GM04503 (cell line): ENCODE data around the gene MYO1E.

Source experiments
- DNase-seq: peaks from one replicate; pipeline ENCODE4 v3.0.0-alpha.2; 2012; ENCODE audit warnings: low read depth

MYO1E gene

DNA sequence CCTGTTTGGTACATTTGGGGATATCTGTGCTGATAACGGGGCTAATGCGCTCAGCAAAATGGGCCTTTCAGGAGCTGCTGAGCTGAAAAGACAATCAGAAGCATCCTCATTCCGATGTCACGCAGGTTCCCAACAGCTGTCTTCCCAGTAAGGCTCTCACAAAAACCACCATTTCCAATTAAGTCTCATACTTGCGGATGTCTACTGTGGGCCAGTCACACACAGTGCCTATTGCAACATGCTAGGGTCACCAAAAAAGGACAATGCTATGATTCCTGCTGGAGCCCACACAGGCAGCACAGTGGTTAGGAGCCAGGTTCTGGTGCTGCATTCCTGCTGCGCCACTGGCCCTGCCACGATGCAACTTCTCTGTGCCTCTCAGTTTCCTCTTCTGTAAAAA, 182.4 kb downstream of the MYO1E start:
- DNase-seq, result no peak

DNA sequence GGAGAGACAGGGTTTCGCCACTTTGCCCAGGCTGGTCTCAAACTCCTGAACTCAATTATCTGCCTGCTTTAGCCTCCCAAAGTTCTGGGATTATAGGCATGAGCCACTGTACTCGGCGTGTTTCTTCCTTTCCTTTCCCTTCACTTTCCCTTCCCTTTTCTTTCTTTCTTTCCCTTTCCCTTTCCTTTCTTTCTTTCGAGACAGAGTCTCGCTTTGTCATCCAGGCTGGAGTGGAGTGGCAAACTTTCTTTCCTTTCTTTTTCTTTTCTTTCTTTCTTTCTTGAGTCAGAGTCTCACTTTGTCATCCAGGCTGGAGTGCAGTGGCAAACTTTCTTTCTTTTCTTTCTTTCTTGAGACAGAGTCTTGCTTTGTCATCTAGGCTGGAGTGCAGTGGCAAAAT, 183.4 kb downstream of the MYO1E start:
- no peak for DNase-seq

DNA sequence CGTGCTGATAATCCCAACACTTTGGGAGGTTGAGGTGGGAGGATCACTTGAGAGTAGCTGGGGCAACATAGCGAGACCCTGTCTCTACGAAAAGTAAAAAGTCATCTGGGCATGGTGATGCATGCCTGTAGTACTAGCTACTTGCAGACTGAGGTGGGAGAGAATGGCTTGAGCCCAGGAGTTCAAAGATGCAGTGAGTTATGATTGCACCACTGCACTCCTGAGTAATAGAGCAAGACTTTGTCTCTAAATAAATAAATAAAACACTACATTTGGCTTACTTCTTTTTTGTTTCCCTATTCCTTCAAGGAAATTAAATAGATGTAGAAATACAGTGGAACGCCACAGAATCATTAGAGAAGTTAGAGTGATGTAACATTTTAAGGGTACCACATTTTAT, 186.2 kb downstream of the MYO1E start:
- DNase-seq, result no peak

DNA sequence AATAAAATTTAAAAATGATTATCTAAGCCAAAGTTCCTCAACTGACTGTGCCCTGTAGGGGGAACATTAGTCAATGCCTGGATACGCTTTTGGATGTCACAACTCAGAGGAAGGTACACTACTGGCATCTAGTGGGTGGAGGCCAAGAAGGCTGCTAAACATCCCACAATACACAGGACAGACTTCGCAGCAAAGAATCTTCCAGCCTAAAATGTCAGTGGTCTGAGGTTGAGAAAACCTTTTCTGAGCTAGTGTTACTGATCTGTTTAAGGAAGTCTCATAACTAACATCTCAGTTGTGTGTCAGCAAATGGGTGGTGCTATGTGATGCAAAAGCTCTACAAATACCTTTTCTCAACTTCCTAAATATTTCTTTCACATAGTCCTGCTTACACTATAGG, 186.9 kb downstream of the MYO1E start:
- no peak for DNase-seq

DNA sequence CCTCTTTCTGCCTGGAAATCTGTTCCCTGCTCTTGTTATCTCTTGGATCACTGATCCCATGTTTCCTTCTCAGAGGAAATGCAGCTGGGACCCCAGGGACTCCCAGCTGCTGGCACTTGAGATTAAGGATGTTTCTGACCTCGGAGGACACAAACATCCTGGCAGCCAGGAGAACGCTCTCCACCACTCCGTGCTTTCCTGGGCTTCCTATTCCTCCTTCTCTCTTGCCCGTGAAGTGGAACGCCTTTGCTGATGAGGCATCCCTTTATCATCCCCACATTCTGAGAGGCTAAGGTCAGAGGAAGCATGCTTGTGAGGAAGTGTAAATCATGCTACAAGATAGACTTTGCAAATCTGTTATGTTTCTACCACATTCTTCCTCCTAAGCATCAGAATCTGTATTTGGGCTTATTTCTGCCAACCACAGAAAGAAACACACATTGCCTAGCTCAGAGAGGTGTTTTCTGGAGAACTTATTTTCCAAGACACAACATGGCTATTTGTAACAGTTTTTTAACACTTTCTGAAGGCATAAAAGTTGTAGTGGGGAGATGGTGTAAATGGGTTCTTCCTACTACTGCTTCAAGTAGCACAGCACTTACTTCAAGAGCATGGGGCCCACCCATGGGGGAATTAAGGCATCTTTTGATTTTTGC, 191.6 kb downstream of the MYO1E start:
- peak; percentile 69 for DNase-seq

DNA sequence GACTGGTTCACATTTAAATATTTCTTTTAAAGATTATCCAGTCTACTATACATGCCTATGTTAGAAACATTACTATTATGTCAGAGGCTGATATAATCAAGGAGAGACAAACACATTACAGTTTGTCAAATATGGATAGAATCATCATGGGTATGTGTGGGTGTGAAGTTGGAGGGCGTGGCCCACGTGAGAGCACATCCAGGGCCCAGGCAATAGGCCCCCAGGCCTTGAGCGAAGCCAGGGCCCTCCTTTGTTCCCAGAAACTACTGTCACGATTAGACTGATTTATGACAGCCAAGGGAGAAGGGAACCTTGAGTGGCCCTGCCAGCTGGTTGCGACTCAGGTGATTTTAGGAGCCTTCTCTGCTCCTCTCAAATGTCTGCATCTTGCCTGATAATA, 193.0 kb downstream of the MYO1E start:
- DNase-seq, result no peak

DNA sequence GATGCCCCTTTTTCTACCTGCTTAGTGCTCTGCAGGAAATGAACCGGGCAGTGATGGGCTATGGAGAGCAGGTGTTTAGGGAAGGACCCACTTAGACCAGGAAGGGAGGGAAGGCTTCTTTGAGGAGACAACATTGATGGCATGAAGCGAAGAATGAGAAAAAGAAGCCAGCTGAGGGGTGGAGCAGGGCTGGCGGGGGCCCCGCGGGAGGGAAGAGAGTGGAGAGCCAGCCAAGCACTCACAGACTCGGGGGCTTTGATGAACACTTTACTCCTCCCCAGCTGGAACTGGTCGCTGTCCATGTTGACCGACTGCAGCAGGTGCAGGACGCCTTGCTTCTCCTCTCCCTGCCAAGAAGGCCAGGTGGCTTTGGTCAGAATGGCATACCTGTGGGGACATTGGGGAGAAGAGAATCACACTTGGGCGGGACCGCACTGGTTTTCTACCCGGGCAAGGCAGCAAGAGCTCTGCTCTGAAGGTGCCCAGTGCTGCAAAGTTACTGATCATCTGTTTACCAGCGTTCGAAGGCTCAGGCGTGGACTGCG, 194.4 kb downstream of the MYO1E start:
- DNase-seq, result no peak

DNA sequence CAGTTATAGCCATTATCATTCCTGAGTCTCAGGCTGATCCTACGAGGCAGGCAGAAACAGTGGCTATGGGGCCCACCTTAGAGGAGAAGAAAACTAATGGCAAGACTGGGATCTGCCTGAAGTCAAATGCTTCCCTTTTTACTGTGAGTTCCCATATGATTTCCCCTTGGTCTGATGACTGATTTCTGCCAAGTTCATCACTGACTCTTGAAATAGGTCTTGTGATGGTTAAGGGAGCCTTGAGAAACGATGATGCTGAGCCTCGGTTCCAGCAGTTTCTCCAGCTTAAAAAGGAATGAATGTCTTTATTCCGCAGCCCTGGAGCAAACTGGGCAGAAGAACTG, 195.4 kb downstream of the MYO1E start:
- DNase-seq, result no peak

DNA sequence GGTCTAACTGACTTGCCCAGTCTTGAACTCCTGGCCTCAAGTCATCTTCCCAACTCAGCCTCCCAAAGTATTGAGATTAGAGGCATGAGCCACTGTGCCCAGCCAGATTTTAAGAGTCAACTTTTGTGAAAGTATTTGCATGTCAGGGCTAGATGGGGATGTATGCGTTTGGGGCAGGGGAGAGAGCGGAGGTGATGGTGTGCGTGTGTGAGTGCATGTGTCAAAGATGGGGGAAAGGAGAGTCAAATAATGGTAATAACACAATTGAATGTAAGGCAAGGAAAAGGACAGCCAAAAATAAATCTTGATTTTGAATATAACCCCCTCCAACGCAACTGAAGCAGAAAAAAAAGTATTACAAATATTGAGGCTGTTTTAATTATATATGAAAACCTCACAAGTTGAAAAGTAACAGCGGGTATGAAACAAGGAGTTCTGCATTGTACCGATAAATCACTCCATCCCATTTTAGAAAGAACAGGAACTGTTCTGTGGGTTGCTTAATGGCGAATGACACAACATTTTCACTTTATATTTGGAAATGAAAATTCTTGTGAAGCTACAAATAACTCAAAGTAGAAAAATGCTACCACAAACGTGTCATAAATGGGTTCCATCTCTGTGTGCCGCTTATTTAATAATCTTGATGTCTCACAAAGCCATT, 195.9 kb downstream of the MYO1E start:
- DNase-seq, result no peak

DNA sequence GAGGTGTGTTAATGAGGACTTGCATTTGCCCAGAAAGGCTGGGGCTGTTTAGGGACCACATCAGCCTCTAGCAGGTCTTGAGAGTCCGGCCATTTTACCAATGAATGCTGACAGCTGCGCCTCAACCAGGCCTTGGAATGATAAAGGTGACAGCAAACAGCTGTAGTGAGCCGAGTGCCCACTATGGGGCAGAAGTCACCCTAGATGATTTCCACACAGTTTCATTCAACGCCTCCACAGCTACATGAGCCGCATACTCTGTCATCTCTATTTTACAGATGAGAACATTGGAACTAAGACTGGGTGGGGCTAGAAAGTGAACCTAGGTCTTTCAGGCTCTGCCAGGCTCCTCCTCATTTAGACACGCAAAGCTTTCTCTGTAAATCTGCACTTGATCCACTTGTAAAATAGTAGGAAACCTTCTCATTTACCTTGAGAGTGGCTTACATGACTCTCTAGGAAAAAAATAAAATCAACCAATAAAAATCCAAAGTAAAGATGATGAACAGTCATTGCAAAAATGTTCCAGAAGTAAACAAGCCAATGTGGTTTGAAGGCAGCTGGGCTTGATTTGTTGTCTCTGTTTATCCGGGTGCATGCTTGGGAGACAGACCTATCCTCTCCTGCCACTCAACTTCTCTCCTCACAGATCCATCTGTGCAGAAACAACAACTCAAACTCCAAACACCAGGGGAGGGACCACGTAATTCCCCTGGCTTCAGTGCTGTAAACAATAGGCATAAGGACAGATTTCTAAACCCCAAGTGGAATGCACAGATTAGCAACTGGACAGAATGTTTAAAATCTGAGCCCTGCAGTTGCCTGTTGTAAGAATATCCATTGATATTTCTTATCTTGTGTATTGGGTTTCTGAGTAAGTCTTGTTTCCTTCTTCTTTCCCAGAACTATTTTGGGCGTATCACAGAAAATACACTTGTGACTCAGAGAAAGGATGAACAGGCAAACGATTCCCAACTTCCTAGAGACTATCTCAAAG, 197.5 kb downstream of the MYO1E start:
- no peak for DNase-seq

DNA sequence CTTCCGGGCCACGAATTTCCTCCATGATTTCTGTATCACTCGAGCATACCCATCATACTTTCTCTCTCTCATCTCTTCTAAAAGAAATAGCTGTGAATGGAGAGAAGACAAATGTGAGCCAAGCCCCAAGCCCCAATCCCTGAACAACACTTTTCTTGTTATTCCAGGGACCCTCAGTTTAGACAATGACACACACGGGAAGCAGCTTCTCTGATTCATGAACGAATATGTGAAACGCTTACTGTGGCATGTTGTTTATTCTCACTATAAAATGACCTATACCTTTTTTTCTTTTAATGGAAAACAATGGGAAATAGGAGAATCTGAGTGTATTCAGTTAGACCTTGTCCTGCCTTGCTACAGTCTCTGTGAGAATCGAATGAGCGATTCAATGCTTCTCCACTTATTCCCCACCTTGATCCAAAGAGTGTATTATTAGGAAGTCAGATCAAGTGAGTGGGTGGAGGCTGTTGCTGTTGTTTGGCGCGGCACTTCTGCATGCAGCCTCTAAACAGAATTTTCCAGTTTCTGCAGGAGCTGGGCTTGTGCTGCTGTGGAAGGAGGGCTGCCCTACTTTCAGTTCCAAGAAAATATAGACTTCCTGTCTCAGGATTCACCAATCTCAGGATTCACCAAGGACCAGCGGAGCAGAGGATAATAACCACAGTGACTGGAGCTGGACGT, 198.4 kb downstream of the MYO1E start:
- DNase-seq, result no peak

DNA sequence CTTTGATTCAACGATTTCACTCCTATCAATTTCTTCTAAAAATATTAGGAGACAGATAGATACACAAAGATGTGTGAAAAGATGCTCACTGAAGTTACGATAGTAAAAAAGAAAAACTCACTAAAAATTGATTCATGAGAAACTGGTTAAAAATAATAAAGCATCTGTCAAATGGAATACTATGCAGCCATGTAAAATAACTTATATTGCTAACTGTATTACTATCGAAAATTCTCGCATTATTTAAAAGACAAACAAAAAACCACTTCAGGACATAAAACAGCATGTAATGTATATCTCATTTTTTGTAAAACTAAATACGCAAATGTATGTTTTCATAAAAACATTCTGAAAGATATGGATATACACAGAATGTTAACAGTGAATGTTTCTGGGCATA, 199.5 kb downstream of the MYO1E start:
- DNase-seq, result no peak

DNA sequence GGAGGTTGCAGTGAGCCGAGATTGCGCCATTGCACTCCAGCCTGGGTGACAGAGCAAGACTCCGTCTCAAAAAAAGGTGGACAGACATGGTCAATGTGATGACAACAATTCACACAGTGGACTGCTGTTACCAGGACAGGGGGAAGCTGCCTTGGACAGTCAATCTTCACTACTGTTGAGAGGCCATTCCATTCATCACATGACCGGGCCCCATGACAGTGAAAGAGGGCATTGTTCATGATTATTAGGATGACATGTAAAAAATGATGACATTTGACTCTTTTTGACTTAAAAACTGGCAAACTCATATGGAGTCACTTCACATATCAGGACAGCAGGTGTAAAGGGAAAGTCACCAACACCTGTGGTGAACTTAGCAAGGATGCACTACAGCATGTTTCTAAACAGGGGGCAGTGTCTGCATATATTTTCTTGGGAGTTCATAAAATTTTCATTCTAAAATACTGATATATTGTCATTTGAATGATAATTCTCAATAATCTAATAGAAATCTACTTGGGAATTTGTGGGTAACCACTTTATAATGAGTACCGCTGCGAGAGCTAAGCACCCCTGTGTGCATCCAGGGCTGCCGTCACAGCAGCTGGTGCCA, 200.3 kb downstream of the MYO1E start:
- no peak for DNase-seq

DNA sequence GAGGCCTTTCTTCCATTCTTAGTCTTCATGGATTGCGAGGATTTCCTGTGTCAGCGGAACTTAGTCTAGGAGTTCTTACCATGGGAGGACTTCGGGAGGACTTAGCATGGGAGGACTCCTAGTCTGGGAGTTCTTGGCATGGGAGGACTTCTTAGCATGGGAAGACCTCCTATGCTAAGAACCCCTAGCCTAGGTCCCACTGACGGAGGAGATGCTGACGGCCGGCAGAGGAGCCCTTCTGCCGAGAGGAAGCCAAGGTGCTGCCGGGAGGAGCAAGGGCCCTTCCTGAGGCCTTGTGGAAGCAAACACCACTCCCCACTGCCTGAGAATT, 201.6 kb downstream of the MYO1E start:
- DNase-seq, result no peak

DNA sequence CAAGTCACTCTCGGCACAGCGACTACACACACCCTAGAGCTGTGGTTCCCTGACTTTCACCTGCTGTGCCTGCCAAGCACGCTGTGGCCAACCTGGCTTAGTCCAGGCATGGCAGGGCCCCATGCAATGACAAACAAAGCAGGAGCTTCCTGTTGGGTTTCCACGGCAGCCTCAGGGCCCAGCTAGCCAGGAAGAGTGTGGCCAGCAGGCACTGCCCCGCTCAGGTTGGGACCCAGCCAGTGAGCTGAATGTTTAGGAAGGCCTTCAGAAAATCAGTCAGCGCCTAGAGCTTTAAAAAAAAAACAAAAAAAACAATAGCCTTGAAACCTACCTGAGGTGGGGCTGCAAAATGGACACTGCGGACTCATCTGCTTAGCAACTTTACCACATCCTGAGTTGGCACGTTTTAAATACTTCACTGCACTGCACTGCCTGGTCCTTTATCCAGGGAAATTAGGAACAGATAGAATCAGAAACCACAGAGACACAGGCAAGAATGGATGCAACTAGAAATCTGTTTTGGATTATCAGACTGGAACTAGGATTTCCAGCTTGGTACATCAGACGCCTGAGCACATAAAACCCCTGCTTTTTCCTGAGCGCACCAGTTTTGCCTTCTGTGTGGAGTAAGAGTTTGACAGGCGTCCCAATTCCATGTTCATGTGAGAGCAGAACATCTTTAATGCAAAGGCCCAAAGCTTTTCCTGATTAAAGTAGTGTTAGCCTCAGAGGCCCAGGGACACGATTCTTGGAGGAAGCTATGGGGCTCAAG, 202.2 kb downstream of the MYO1E start:
- peak; percentile 86 for DNase-seq

DNA sequence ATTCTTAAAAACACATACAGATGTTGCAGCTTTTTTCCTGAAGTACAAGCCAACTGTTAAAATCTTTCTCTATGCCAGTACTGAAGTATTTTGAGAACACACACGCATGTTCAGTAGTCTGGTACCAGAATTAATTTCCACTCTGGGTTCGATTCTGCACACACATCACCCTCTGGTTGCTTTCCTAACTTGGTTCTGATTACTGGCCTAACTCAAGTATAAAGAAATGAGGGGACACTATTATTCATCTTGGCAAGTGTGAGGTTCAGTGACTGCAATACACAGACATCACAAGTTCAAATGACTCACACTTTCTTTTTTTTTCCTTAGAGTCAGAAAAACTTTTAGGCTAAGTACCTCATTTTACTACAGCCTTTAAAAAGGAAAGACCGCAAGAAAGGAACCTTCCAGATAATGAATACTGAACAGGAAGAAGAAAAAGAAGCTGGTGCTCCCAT, 203.4 kb downstream of the MYO1E start:
- DNase-seq, result peak; percentile 73

DNA sequence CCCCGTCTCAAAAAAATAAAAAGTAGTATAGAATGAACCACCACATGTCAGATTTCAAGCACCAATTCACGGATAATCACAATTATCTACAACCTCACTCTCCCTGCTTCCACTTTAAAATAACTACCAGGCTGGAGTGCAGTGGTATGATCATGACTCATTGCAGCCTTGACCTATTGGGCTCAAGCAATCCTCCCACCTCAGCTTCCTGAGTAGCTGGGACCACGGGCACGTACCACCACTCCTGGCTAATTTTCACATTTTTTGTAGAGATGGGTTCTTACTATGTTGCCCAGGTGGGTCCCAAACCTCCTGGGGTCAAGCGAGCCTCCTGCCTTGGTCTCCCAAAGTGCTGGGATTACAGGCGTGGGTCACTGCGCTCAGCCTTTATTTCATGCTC, 204.1 kb downstream of the MYO1E start:
- DNase-seq, result no peak

DNA sequence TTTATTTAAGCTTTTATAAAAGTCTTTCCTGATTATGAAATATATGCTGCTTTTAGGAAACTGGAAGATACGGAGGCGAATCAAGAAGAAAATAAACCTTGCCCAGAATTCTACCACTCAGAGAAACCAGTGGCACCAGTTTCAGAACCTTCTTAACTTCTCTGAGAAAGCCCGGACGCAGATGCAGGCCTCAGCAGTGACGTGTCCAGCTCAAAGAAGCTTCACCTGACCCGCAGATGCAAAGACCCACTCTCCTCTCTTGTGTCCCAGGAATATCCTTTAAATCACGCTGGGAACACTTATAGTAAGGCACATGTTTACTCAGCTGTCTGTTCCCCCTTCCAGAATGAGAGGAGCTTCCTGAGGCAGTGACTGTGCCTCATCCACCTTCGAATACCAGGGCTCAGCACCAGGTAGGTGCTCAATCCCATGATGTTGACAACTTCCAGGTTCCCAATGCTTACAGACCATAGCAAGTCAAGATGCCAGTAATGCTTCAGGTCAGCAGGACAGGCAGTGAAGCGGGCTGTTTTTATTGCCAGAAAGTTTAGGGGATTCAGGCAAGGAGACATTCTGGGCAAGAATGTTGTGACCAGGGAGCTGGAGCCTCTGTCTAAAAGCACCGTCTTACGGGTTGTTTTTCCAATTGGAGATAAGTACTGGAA, 205.9 kb downstream of the MYO1E start:
- DNase-seq, result no peak

DNA sequence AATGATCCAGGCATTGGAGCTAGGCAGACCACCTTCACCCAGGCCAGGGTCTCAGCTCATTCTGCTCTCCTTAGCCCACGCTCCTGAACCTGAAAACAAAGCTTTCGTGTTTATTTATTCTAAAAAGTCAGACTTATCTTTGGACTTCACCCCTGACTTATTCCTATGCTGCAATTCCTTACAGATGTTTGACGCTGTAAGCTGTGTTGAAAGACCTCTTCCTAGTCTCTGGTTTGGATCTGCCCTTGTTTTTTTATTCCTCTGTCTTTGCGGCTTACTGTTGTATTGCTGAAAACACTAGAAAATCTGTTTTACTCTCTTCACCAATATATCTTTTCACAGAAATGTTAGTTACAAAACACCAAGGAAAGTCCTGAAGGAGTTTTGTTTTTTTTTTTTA, 206.5 kb downstream of the MYO1E start:
- DNase-seq, result no peak

DNA sequence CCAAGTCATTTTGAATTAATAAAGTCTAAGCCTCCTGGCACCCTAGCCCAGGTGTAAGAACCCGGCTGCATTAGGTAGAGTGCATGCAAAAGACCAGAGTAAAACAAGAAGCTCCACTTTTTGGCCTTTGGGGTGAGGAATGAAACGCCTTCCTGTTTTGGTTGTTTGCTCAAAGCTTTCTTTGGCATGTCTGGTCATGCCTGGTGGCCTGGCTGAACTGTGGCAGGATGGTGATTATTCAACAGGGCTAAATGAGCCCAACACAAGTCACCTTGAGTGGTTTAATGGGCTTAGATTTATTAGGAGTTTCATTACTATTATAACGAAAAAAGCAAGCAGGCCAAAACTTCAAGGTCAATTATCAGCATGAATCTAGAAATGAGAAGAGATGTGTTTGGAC, 206.9 kb downstream of the MYO1E start:
- no peak for DNase-seq
